Transverse colon (tissue), 4 donors: ENCODE results near the gene SLC19A1.

Experiments
- CTCF ChIP-seq, 5 experiments: fragments of 200-600 bp in 3 of 5; fragments of 450-650 bp in 2 of 5; sonication (generic) in 3 of 5; IDR thresholded peaks; 1 replicate in 2 of 5; 2 replicates in 3 of 5; pipeline ENCODE4 v1.5.1; 2016 to 2017; ENCODE audit warnings: antibody characterized with exemption in 5 of 5, inconsistent platforms in 3 of 5, mild to moderate bottlenecking in 2 of 5, moderate library complexity in 1 of 5
- EP300 ChIP-seq: sonication (generic); formaldehyde crosslinking; IDR thresholded peaks from one replicate; pipeline ENCODE4 v1.6.1; 2017; ENCODE audit warnings: antibody characterized with exemption, low read depth
- POLR2A ChIP-seq: fragments of 450-650 bp; IDR thresholded peaks from one replicate; pipeline ENCODE4 v1.6.1; 2016; ENCODE audit warnings: antibody characterized with exemption, mild to moderate bottlenecking, moderate library complexity
- POLR2AphosphoS5 ChIP-seq, 3 donors: sonication (generic); formaldehyde crosslinking; IDR thresholded peaks; one replicate each; pipeline ENCODE4 v1.6.1; 2016; ENCODE audit warnings: antibody characterized with exemption in 3 of 3

GRCh38 chr21:45464309-45464708, 77.9 kb downstream of the SLC19A1 start:
- no peak for TF ChIP-seq POLR2A
- TF ChIP-seq CTCF (IDR thresholded peaks at IDR 0.05), result no peak
- TF ChIP-seq EP300, result no peak
- TF ChIP-seq POLR2AphosphoS5 (IDR thresholded peaks at IDR 0.05), result no peak
